ENCODE results near the gene YOD1.

GRCh38 chr1:207051191-207051943 is at the start of gene YOD1:
- no peak for TF ChIP-seq CTCF (IDR thresholded peaks at IDR 0.05; ENCODE audit: borderline replicate concordance, extremely low read depth, low read length, poor library complexity, severe bottlenecking)
- no peak for TF ChIP-seq EZH2 (IDR thresholded peaks at IDR 0.05; ENCODE audit: borderline replicate concordance, low read depth, low read length, severe bottlenecking)
